Astrocyte of the spinal cord (primary cell): Measurements from ENCODE around the gene ENOX2.

ENCODE experiments used
- DNase-seq: peaks from one replicate; pipeline ENCODE4 v3.0.0; 2011; ENCODE audit warnings: low read depth, low spot score
- H3K4me3 ChIP-seq: 2 replicates; pipeline ENCODE4 v1.5.1; 2011; ENCODE audit warnings: low read depth, mild to moderate bottlenecking, low read length, moderate library complexity
- CTCF ChIP-seq: IDR thresholded peaks from 2 replicates; pipeline ENCODE4 v1.5.1; 2012; ENCODE audit warnings: low read depth, mild to moderate bottlenecking, low read length, inconsistent platforms
- in situ Hi-C: cut with HindIII; loops from 2 replicates; pipeline ENCODE4 v1.10.0; 2017; ENCODE audit warnings: low sequenced_read_pairs

The ENOX2 gene

GRCh38 chrX:130896026-130896425, 7.0 kb downstream of the ENOX2 start:
- in situ Hi-C loops = no loop called here
- H3K4me3 ChIP-seq = no peak overlapping the region
- DNase-seq = no peak
- TF ChIP-seq CTCF = no peak

GRCh38 chrX:130895299-130895698, 7.7 kb downstream of the ENOX2 start:
- TF ChIP-seq CTCF = no peak
- no peak for DNase-seq
- H3K4me3 ChIP-seq = no peak overlapping the region
- in situ Hi-C loops = no loop called here

- TF ChIP-seq CTCF = no peak
- in situ Hi-C loops = no loop called here
- DNase-seq = no peak
Measured at GRCh38 chrX:130893356-130894085, 9.5 kb downstream of the ENOX2 start.

DNA sequence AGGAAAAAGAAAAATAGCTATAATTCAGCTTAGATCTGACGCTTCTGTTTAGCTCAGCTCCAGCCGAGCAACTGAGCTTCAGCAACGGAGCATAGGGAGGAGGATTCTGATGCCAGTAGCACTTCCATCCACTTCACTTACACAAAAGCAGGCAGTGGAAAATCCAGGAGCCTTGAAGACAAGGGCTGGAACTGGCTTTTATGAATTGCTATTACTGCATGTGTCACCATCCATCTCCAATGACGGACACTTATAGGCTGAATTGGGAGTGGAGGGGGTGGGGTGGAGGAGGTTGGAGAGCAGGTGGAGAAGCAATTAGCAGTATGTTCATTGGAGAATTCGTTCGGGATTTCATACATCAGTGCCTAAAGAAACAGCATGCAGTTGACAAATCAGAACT, 15.6 kb downstream of the ENOX2 start:
- no peak for TF ChIP-seq CTCF
- no peak for DNase-seq
- in situ Hi-C loops = no loop called here
- no peak overlapping the region for H3K4me3 ChIP-seq

More at GRCh38 chrX:130893356-130894085, 9.5 kb downstream of the ENOX2 start:
- H3K4me3 ChIP-seq = no peak overlapping the region

DNA sequence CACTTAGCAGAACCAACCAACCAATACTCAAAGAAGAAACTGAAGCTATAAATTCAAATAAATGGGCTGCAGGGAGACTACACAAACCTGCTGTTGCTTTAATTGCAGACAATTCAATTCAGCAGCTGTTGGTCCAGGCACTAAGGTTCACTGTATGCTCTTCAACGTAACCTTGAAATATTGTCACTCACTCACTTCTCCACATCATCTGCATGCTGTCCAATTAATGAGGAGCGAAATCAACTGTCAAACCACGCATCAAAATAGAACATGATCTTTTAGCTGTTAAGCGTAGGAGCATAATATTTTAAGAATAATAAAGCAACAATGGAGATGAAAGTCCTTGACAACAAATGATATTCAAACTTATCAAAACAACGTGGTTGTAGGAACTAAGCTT, 17.0 kb downstream of the ENOX2 start:
- no peak for TF ChIP-seq CTCF
- no peak overlapping the region for H3K4me3 ChIP-seq
- DNase-seq = no peak
- in situ Hi-C loops = no loop called here

DNA sequence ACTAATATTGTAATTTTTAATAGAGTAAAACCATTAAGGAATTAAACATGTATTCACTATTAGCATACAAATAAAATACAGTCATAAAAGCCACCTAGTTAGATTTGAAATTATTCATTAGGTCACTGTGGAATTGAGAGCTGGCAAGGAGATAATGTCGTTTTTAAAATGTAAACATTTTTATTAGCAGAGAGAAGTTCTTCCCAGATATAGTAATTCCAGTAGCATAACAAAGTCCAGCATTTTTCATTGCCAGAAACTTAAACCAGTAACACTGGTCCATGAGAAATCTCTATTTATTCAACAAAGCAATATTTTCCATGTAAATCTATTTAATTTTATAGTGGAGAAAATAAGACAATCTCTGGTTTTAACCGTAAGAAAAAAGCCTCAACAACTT, 17.5 kb downstream of the ENOX2 start:
- no peak overlapping the region for H3K4me3 ChIP-seq
- TF ChIP-seq CTCF = no peak
- in situ Hi-C loops = no loop called here
- no peak for DNase-seq

DNA sequence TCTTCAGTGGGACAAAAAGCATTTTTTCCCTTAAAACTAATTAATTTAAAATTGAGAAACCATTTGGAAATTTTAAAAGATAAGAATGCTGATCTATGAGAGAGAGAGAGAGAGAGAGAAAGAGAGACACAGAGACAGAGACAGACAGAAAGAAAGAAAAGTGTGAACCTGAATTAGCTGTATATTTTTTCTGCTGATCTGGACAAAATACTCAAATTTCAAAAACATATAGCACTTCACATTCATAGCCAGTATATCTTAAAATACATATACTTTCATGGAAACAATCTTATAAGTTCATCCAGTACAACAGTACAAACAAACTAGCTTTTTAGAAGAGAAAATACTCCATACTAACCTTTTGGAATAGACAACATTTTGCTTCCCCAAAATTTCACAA, 18.4 kb downstream of the ENOX2 start:
- no peak overlapping the region for H3K4me3 ChIP-seq
- no peak for TF ChIP-seq CTCF
- in situ Hi-C loops = no loop called here
- DNase-seq = no peak
